Measurements from ENCODE around the gene LRRIQ1.

The LRRIQ1 gene

GRCh38 chr12:85147331-85147730 is 111.2 kb downstream of the LRRIQ1 start:
- no peak for TF ChIP-seq CTCF (IDR thresholded peaks at IDR 0.05; ENCODE audit: low read length, missing control alignments)
- H3K4me3 ChIP-seq (replicated peaks; ENCODE audit: low read depth, low read length): no peak overlapping the region
- no peak for DNase-seq (ENCODE audit: low read depth)

GRCh38 chr12:85152311-85152729 is 116.2 kb downstream of the LRRIQ1 start:
- no peak overlapping the region for H3K4me3 ChIP-seq (replicated peaks; ENCODE audit: low read depth, low read length)
- DNase-seq (ENCODE audit: low read depth): no peak
- TF ChIP-seq CTCF (IDR thresholded peaks at IDR 0.05; ENCODE audit: low read length, missing control alignments): no peak

- no peak overlapping the region for H3K4me3 ChIP-seq (replicated peaks; ENCODE audit: low read depth, low read length)
- peak; percentile 42 for DNase-seq (ENCODE audit: low read depth)
- TF ChIP-seq CTCF (IDR thresholded peaks at IDR 0.05; ENCODE audit: low read length, missing control alignments): peak; percentile 12
Measured at GRCh38 chr12:85155791-85156190, 119.6 kb downstream of the LRRIQ1 start.

- no peak overlapping the region for H3K4me3 ChIP-seq (replicated peaks; ENCODE audit: low read depth, low read length)
- no peak for TF ChIP-seq CTCF (IDR thresholded peaks at IDR 0.05; ENCODE audit: low read length, missing control alignments)
- no peak for DNase-seq (ENCODE audit: low read depth)
Measured at GRCh38 chr12:85156569-85156968, 120.4 kb downstream of the LRRIQ1 start.

- H3K4me3 ChIP-seq (replicated peaks; ENCODE audit: low read depth, low read length): no peak overlapping the region
- no peak for TF ChIP-seq CTCF (IDR thresholded peaks at IDR 0.05; ENCODE audit: low read length, missing control alignments)
- DNase-seq (ENCODE audit: low read depth): no peak
Measured at GRCh38 chr12:85157035-85157603, 121.0 kb downstream of the LRRIQ1 start.

- DNase-seq (ENCODE audit: low read depth): no peak
- no peak for TF ChIP-seq CTCF (IDR thresholded peaks at IDR 0.05; ENCODE audit: low read length, missing control alignments)
- H3K4me3 ChIP-seq (replicated peaks; ENCODE audit: low read depth, low read length): no peak overlapping the region
Measured at GRCh38 chr12:85163752-85164321, 127.7 kb downstream of the LRRIQ1 start.
